Karpas-422 (cell line): ENCODE data around the gene PCNX1. TPM values are rescaled to one million over a fixed set of nuclear protein-coding genes. Genes with fewer than 3 reads are reported as not detected.

Source experiments
- DNase-seq: peaks from one replicate; pipeline ENCODE4 v3.0.0-alpha.2; 2015
- H2AFZ ChIP-seq: fragments of 200-600 bp; sonication (generic); 2 replicates; pipeline ENCODE4 v1.6.1; 2014; ENCODE audit warnings: antibody characterized with exemption, low read length, mixed read lengths
- H3K27ac ChIP-seq: fragments of 200-600 bp; sonication (generic); 2 replicates; pipeline ENCODE4 v1.5.1; 2014; ENCODE audit warnings: mild to moderate bottlenecking, low read length, moderate library complexity
- H3K27me3 ChIP-seq: fragments of 200-600 bp; sonication (generic); 2 replicates; pipeline ENCODE4 v1.6.1; 2014; ENCODE audit warnings: low read length, mixed read lengths
- H3K36me3 ChIP-seq: fragments of 200-600 bp; sonication (generic); 2 replicates; pipeline ENCODE4 v1.6.1; 2014; ENCODE audit warnings: low read length, mixed read lengths; ENCODE audit not compliant: insufficient read depth
- H3K4me1 ChIP-seq: fragments of 200-600 bp; sonication (generic); 2 replicates; pipeline ENCODE4 v1.6.1; 2014; ENCODE audit warnings: mild to moderate bottlenecking, low read length, mixed read lengths
- H3K4me2 ChIP-seq: fragments of 200-600 bp; sonication (generic); 2 replicates; pipeline ENCODE4 v1.6.1; 2014; ENCODE audit warnings: low read length, low read depth, mild to moderate bottlenecking; ENCODE audit not compliant: poor library complexity, severe bottlenecking
- H3K4me3 ChIP-seq: fragments of 200-600 bp; sonication (generic); 2 replicates; pipeline ENCODE4 v1.5.1; 2014; ENCODE audit warnings: mild to moderate bottlenecking, antibody characterized with exemption, low read length, mixed read lengths
- H3K79me2 ChIP-seq: fragments of 200-600 bp; sonication (generic); 2 replicates; pipeline ENCODE4 v1.6.1; 2014; ENCODE audit warnings: mild to moderate bottlenecking, low read length, mixed read lengths
- H3K9ac ChIP-seq: fragments of 200-600 bp; sonication (generic); 2 replicates; pipeline ENCODE4 v1.6.0; 2014; ENCODE audit warnings: low read length
- H3K9me2 ChIP-seq: fragments of 200-600 bp; sonication (generic), shearing (Covaris generic); replicated peaks from 2 replicates; pipeline ENCODE4 v1.6.0; 2014; ENCODE audit warnings: mild to moderate bottlenecking, low read length, moderate library complexity; ENCODE audit not compliant: insufficient read depth
- H3K9me3 ChIP-seq: fragments of 300-700, 200-600 bp; sonication (generic); 2 replicates; pipeline ENCODE4 v1.6.1; 2014; ENCODE audit warnings: low read length, mixed read lengths
- H4K20me1 ChIP-seq: fragments of 200-600 bp; sonication (generic); 2 replicates; pipeline ENCODE4 v1.6.1; 2014; ENCODE audit warnings: mild to moderate bottlenecking, antibody characterized with exemption, low read length, low read depth; ENCODE audit not compliant: insufficient read depth
- total RNA-seq: library from RNA; depleted of rRNA; stranded (reverse); fragments of >200 nt; shearing (Covaris generic); gene quantifications from 2 replicates; pipeline ENCODE4 v1.2.3, GENCODE V29; 2014; ENCODE audit warnings: low replicate concordance

PCNX1 gene
- total RNA-seq, 1 experiment from 2014 or later: 58.7 TPM

- no peak for DNase-seq
- Histone ChIP-seq H3K27me3 (no peaks in the 10 kb centered on the region), H3K9me2 (no peaks in the 10 kb centered on the region), H3K36me3 (no peaks in the 10 kb centered on the region), H4K20me1 (no peaks in the 10 kb centered on the region), H3K4me1 (no peaks in the 10 kb centered on the region), H3K9ac (no peak overlapping the region), H3K4me2 (no peak overlapping the region), H3K27ac (no peak overlapping the region), H3K79me2 (no peaks in the 10 kb centered on the region), H3K9me3 (no peaks in the 10 kb centered on the region), H2AFZ (no peak overlapping the region), H3K4me3 (no peak overlapping the region)
Observed at GRCh38 chr14:71130491-71131179, 223.4 kb downstream of the PCNX1 start.

DNA sequence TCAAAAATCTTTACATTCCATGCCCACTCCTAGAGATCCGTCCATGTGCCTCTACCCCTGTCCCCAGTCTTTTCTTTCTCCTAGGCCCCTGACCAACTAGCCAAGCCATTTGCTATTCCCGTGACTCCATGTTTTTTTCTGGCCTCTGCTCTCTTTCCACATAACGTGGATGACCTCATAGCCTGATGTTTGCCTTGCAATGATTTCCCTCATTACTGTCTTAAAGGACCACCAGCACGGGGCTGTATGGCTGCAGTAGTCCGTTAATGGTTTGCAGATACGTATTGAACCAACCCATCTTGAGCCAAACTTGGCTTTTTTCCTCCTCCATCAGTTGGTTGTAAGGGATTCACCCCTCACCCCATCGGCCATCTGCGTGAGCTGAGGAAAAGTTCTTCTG, 226.0 kb downstream of the PCNX1 start:
- Histone ChIP-seq H3K27me3 (no peaks in the 10 kb centered on the region), H4K20me1 (no peaks in the 10 kb centered on the region), H3K4me1 (no peaks in the 10 kb centered on the region), H3K9me2 (no peaks in the 10 kb centered on the region), H3K27ac (no peak overlapping the region), H3K79me2 (no peaks in the 10 kb centered on the region), H3K36me3 (no peaks in the 10 kb centered on the region), H3K4me3 (no peak overlapping the region), H3K9ac (no peak overlapping the region), H2AFZ (no peak overlapping the region), H3K9me3 (no peaks in the 10 kb centered on the region), H3K4me2 (no peak overlapping the region)
- no peak for DNase-seq

DNA sequence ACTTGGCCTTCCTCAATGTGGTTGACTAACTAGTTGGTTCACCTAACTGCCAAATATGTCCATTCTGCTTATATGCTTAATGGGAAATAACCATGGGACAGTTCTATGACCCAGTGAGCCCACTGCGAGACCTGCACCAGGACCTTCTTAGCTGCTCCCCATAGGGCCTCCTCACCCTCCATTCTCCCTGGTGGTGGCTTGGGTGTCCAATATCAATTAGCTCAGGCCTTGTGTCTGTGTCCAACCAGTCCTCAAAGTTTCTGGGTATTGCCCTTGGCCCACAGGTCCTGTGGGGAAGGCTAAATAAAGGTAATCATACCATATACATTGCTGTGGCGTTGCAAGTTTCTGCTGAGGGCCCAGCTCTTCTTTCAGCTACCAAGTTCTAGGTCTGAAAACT, 228.2 kb downstream of the PCNX1 start:
- Histone ChIP-seq H3K9me3 (no peaks in the 10 kb centered on the region), H3K36me3 (no peaks in the 10 kb centered on the region), H3K79me2 (no peaks in the 10 kb centered on the region), H3K27me3 (no peaks in the 10 kb centered on the region), H3K4me1 (0 out of 2 replicates have a peak, but pooled peaks cover 3% of the 10 kb centered on the region), H3K4me2 (no peak overlapping the region), H3K9ac (no peak overlapping the region), H3K4me3 (no peak overlapping the region), H3K9me2 (no peaks in the 10 kb centered on the region), H3K27ac (no peak overlapping the region), H4K20me1 (no peaks in the 10 kb centered on the region), H2AFZ (no peak overlapping the region)
- no peak for DNase-seq

- Histone ChIP-seq H3K4me2 (no peak overlapping the region), H4K20me1 (no peaks in the 10 kb centered on the region), H2AFZ (no peak overlapping the region), H3K36me3 (no peaks in the 10 kb centered on the region), H3K27me3 (no peaks in the 10 kb centered on the region), H3K9me3 (no peaks in the 10 kb centered on the region), H3K4me3 (no peak overlapping the region), H3K9me2 (no peaks in the 10 kb centered on the region), H3K79me2 (no peaks in the 10 kb centered on the region), H3K4me1 (0 out of 2 replicates have a peak, but pooled peaks cover 3% of the 10 kb centered on the region), H3K27ac (no peak overlapping the region), H3K9ac (no peak overlapping the region)
- no peak for DNase-seq
Observed at GRCh38 chr14:71135911-71136310, 228.7 kb downstream of the PCNX1 start.

DNA sequence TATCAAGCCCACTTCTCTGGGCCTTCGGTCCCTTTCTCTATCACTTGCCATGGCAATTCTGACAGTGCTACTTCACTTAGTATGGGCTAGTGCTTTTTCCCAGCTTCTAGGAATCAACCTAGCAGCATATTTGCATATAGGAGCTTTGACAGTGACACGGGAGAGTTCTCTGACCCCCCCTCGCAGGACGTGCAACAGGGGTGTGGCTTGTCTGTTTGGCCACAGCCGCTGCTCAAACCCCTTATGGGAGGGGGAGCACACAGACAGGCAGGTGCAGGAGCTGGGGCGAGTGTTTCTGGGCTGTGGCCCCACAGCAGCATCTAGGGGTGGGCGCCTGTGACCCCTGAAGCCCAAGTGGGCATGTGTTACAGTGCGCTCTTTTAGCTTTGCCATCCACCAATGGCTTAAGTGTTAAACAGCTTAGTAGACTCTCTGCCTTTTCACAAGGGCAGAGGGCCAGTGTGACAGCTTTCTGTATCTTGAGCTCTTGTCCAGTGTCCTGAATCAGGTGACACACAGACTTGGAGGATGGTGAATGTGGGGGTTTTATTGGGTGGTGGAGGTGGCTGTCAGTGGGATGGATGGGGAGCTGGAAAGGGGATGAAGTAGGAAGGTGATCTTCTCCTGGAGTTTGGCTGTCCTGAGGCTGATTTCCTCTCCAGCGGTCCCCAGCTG, 229.3 kb downstream of the PCNX1 start:
- Histone ChIP-seq H2AFZ (no peak overlapping the region), H3K4me1 (0 out of 2 replicates have a peak, but pooled peaks cover 3% of the 10 kb centered on the region), H3K4me2 (no peak overlapping the region), H3K9ac (no peak overlapping the region), H3K9me3 (no peaks in the 10 kb centered on the region), H3K79me2 (no peaks in the 10 kb centered on the region), H3K36me3 (no peaks in the 10 kb centered on the region), H3K9me2 (no peaks in the 10 kb centered on the region), H3K4me3 (no peak overlapping the region), H4K20me1 (no peaks in the 10 kb centered on the region), H3K27ac (no peak overlapping the region), H3K27me3 (no peaks in the 10 kb centered on the region)
- DNase-seq: no peak

DNA sequence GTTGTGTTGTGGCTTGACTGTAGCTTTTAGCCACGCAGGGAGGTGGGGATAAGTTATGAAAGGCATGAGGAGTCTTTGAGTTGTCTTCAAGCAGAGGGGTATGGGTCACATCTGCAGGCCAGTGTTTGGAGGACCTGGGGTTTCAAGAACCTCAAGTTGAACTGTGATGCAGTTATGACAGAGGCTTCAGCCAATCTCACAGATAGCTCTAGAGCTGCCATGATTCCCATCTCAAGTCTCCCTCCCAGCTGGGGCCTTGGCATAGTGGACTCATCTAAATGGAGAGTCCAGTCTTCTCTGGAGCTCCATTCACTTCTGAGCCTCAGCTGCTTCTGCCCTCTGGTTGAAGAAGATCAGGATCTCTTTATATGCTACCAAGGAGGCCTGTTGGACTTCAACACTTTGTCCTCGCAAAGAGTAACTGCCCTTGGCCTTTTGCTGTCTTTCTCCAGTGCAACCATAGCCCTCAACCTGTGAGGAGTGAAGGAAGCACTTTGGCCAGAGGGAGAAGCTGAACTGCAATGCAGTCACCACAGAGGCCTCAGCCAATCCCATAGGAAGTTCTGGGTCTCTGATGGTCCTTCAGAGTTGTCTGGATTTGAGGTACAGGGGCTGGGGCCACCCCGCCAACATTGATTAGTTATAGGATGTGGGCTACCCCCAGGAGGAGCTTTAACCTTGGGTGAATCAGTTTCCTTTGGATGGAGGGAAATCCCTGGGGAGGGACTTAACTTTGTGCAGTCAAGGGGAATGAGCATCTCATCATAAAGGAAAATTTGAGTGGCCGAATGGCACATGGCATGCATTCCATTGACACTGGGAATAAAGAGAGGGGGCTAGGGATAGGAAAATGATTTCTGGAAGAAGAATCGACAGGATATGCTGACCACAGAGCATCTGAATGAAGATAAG, 230.5 kb downstream of the PCNX1 start:
- H2AFZ ChIP-seq: no peak overlapping the region
- DNase-seq: no peak
- no peaks in the 10 kb centered on the region for H3K79me2 ChIP-seq
- no peak overlapping the region for H3K4me3 ChIP-seq
- no peaks in the 10 kb centered on the region for H3K9me3 ChIP-seq
- H3K9ac ChIP-seq: no peak overlapping the region
- H3K9me2 ChIP-seq: no peaks in the 10 kb centered on the region
- H4K20me1 ChIP-seq: no peaks in the 10 kb centered on the region
- no peak overlapping the region for H3K4me2 ChIP-seq
- H3K27me3 ChIP-seq: no peaks in the 10 kb centered on the region
- 0 out of 2 replicates have a peak, but pooled peaks cover 3% of the 10 kb centered on the region for H3K4me1 ChIP-seq
- no peak overlapping the region for H3K27ac ChIP-seq
- no peaks in the 10 kb centered on the region for H3K36me3 ChIP-seq

DNA sequence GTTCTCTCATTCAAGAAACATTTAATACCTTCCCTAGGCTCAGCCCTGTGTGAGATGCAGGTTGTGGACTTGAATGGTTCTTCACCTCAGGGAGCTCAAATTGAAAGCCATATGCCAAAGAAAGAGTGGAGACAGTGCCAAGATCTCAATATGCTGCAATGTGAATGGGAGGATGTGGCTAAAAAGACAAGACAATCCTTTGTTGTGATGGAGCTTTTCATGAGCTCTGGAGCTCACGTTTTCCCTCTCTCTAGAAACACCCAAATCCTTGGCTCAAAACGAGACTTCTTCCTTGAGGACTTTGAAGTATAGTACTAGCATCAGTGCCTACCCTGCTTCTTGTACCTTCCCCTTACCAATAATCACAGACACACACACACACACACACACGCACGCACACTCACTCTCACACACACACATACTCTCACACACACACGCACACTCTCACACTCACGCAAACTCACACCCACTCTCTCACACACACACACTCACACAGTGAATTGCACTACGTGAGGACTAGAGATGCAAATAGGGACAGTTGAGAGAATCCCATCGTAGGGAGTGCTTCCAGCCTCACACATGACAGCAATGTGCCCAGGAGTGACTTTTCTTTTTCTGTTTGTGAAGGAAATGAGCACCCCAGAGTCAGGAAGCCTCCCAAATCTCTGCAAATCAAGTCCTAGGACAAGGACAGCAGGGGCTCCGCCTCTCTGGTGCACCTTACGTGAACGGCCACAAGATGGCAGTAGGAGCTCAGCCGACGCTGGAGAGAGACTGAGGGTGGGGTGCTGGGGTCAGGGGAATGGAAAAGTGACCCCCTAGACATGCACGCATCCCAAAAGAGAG, 231.4 kb downstream of the PCNX1 start:
- Histone ChIP-seq H3K4me1 (0 out of 2 replicates have a peak, but pooled peaks cover 3% of the 10 kb centered on the region), H3K79me2 (no peaks in the 10 kb centered on the region), H3K9me3 (no peaks in the 10 kb centered on the region), H3K27me3 (no peaks in the 10 kb centered on the region), H3K36me3 (no peaks in the 10 kb centered on the region), H3K4me2 (no peak overlapping the region), H2AFZ (no peak overlapping the region), H3K9me2 (no peaks in the 10 kb centered on the region), H4K20me1 (no peaks in the 10 kb centered on the region), H3K9ac (no peak overlapping the region), H3K27ac (no peak overlapping the region), H3K4me3 (no peak overlapping the region)
- DNase-seq: peak; percentile 90
